ENCODE data around the gene LARGE1.

LARGE1 gene

DNA sequence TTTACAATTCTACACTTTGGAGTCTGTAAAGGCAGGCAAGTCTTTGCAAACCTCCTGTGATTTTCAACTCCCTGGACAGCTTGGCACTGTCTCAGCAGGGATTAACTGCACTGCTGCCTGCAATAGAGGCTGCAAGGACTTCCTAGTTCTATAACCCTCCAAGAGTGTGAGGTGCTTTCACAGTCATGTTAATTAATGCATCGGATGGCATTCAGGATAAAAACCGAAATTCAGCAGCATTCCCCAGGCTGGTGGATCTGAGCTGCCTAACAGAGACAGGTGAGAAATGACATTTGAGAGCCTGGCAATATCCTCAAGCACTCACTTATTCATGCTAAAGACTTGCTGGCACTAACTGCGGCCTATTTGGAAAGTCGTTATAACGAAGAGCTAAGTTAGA, 85.0 kb downstream of the LARGE1 start:
- Histone ChIP-seq H3K9ac (ENCODE audit: low read depth in 1 of 2, low read length in 2 of 2) (no peak overlapping the region), H3K4me3 (ENCODE audit: low read depth in 1 of 2, low read length in 2 of 2) (no peak overlapping the region), H3K9me3 (ENCODE audit: control insufficient read depth in 1 of 2, low read length in 2 of 2) (no peaks in the 10 kb centered on the region), H3K27ac (ENCODE audit: low read depth, low read length) (no peak overlapping the region), H3K36me3 (ENCODE audit: control insufficient read depth in 1 of 2, insufficient read depth in 2 of 2, low read length in 2 of 2) (no peaks in the 10 kb centered on the region), H3K4me1 (ENCODE audit: control insufficient read depth in 1 of 2, insufficient read depth in 2 of 2, low read length in 2 of 2) (peaks cover 7 to 10% of the 10 kb centered on the region in 2 donors), H3K27me3 (ENCODE audit: control insufficient read depth in 1 of 2, insufficient read depth in 2 of 2, low read length in 2 of 2) (no peaks in the 10 kb centered on the region)

DNA sequence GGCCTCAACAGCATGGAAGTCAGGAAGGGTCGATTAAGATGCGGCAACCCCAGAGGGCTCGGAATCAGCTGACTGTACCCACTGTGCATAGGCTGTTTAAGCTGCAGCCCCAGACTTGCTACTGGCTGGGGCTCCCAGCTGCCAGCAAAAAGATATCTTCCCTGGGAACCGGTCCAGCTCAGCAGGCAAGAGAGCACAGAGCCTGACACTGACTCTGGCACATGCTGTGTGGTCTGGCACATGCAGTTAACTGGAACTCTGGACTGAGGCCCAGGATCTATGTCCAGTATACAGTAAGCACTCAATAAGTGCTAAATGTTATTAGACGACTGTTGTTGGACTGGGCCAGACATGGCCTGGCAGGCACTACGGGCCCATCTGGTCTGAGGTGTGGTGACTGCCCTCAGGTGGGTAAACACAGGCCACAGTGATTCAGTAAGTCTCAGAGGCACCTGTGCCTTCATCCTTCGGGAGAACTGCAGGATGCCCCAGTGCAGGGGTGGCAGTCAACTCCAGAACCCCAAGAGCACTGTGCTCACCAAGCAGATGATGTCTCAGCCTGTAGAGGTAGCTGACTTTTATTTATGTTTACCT, 87.6 kb downstream of the LARGE1 start:
- H3K4me3 ChIP-seq (ENCODE audit: low read depth in 1 of 2, low read length in 2 of 2), result no peak overlapping the region

DNA sequence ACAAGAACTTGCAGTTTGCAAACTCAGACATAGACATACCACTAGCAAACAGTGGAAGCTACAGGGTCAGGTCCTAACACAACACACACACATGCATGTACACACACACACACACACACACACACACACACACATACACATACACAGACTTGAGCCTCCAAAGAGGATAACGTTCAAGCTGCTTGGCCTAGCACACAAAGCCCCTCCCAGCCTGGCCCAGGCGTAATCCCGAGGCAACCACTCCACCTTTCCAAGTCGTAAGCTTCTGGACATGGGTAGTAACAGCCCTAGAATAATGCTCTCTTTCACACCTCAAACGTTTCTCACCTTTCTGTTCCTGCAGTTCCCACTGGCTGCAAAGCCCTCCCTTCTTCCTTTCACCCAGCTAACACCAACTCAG, 88.6 kb downstream of the LARGE1 start:
- no peak overlapping the region for H3K9ac ChIP-seq (ENCODE audit: low read depth in 1 of 2, low read length in 2 of 2)

More for the DNA sequence above, 87.6 kb downstream of the LARGE1 start:
- Histone ChIP-seq H3K27ac (ENCODE audit: low read depth, low read length) (no peak overlapping the region), H3K4me1 (ENCODE audit: control insufficient read depth in 1 of 2, insufficient read depth in 2 of 2, low read length in 2 of 2) (peaks cover 8 to 10% of the 10 kb centered on the region in 2 donors), H3K27me3 (ENCODE audit: control insufficient read depth in 1 of 2, insufficient read depth in 2 of 2, low read length in 2 of 2) (no peaks in the 10 kb centered on the region), H3K9me3 (ENCODE audit: control insufficient read depth in 1 of 2, low read length in 2 of 2) (no peaks in the 10 kb centered on the region), H3K9ac (ENCODE audit: low read depth in 1 of 2, low read length in 2 of 2) (no peak overlapping the region), H3K36me3 (ENCODE audit: control insufficient read depth in 1 of 2, insufficient read depth in 2 of 2, low read length in 2 of 2) (no peaks in the 10 kb centered on the region)

DNA sequence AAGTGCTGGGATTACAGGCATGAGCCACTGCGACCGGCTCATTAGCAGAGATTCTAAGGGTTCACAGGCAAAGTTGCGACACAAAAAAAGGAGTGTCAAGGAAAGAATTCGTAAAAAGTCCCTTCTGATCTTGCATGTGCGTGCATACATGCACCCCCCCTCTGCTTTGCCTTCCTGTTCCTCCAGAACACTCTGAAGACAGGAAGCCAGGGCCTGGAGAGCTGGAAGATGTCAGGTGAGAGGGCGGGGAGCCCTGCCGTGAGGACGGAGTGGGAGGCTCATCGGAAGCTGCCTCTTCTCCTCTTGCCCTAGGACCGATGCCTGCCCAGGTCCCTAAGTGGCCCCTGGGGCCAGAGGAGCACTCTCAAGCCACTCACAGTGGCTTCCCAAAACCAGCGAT, 89.1 kb downstream of the LARGE1 start:
- Histone ChIP-seq H3K27ac (ENCODE audit: low read depth, low read length) (no peak overlapping the region), H3K9me3 (ENCODE audit: control insufficient read depth in 1 of 2, low read length in 2 of 2) (no peaks in the 10 kb centered on the region), H3K36me3 (ENCODE audit: control insufficient read depth in 1 of 2, insufficient read depth in 2 of 2, low read length in 2 of 2) (no peaks in the 10 kb centered on the region), H3K4me1 (ENCODE audit: control insufficient read depth in 1 of 2, insufficient read depth in 2 of 2, low read length in 2 of 2) (peaks cover 5 to 8% of the 10 kb centered on the region in 2 donors), H3K9ac (ENCODE audit: low read depth in 1 of 2, low read length in 2 of 2) (no peak overlapping the region), H3K27me3 (ENCODE audit: control insufficient read depth in 1 of 2, insufficient read depth in 2 of 2, low read length in 2 of 2) (no peaks in the 10 kb centered on the region), H3K4me3 (ENCODE audit: low read depth in 1 of 2, low read length in 2 of 2) (no peak overlapping the region)

More for the DNA sequence above, 88.6 kb downstream of the LARGE1 start:
- Histone ChIP-seq H3K36me3 (ENCODE audit: control insufficient read depth in 1 of 2, insufficient read depth in 2 of 2, low read length in 2 of 2) (no peaks in the 10 kb centered on the region), H3K4me3 (ENCODE audit: low read depth in 1 of 2, low read length in 2 of 2) (no peak overlapping the region), H3K27me3 (ENCODE audit: control insufficient read depth in 1 of 2, insufficient read depth in 2 of 2, low read length in 2 of 2) (no peaks in the 10 kb centered on the region), H3K9me3 (ENCODE audit: control insufficient read depth in 1 of 2, low read length in 2 of 2) (no peaks in the 10 kb centered on the region), H3K4me1 (ENCODE audit: control insufficient read depth in 1 of 2, insufficient read depth in 2 of 2, low read length in 2 of 2) (peaks cover 8 to 9% of the 10 kb centered on the region in 2 donors), H3K27ac (ENCODE audit: low read depth, low read length) (no peak overlapping the region)

DNA sequence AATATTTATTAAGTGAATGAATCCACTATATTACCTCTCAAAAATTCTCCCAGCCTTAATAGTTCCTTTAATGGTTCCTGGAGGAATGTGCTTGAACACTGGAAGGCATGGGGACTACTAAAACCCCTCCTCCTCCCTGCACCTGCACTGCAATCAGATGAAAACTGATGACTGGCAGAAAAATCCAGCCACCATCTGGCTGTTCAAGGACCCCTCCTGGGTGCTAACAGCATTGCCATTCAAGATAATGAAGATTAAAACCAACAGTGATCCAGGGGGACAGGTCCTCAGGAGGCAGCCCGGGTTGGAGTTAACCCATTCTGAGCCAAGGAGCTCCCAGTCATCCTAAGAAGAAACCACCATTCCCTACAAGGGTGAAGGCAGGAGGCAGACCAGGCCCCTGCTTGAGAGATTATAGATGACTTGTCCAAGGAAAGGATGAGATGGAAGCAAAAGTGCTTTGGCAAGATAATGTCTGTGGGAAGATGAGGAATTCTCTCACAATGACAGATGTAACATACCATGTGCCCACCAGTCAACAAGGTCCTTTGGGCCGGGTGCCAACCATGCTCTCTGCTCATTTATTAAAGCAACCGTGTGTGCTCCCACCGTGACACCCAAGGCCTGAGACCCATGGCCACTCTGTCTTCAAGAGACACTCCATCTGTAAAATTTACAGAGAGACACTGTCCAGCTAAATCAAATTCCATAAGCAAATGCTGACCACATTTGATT, 90.6 kb downstream of the LARGE1 start:
- Histone ChIP-seq H3K27me3 (ENCODE audit: control insufficient read depth in 1 of 2, insufficient read depth in 2 of 2, low read length in 2 of 2) (no peaks in the 10 kb centered on the region), H3K9ac (ENCODE audit: low read depth in 1 of 2, low read length in 2 of 2) (no peak overlapping the region), H3K4me1 (ENCODE audit: control insufficient read depth in 1 of 2, insufficient read depth in 2 of 2, low read length in 2 of 2) (peaks cover 0 to 4% of the 10 kb centered on the region in 2 donors), H3K4me3 (ENCODE audit: low read depth in 1 of 2, low read length in 2 of 2) (no peak overlapping the region), H3K36me3 (ENCODE audit: control insufficient read depth in 1 of 2, insufficient read depth in 2 of 2, low read length in 2 of 2) (no peaks in the 10 kb centered on the region), H3K27ac (ENCODE audit: low read depth, low read length) (no peak overlapping the region), H3K9me3 (ENCODE audit: control insufficient read depth in 1 of 2, low read length in 2 of 2) (no peaks in the 10 kb centered on the region)

DNA sequence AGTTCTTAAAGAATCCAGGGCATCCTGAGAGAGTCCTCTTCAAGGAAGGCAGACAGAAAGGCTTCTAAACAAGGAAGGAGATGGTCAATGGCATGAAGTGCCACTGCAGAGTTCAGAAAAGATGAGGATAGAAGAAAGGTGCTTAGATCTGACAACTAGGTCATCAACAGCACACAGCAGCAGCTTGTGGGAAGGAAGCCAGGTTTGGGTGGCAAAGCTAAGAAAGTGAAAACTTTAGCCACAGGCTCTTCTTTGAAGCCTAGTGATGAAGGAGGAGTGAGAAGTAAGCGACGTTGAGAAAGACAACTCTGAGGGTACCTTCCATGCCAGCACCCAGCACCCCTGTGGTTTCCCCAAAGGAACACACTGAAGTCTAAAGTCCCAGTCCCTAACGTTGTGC, 92.0 kb downstream of the LARGE1 start:
- Histone ChIP-seq H3K9me3 (ENCODE audit: control insufficient read depth in 1 of 2, low read length in 2 of 2) (no peaks in the 10 kb centered on the region), H3K36me3 (ENCODE audit: control insufficient read depth in 1 of 2, insufficient read depth in 2 of 2, low read length in 2 of 2) (no peaks in the 10 kb centered on the region), H3K27ac (ENCODE audit: low read depth, low read length) (no peak overlapping the region), H3K27me3 (ENCODE audit: control insufficient read depth in 1 of 2, insufficient read depth in 2 of 2, low read length in 2 of 2) (no peaks in the 10 kb centered on the region), H3K4me1 (ENCODE audit: control insufficient read depth in 1 of 2, insufficient read depth in 2 of 2, low read length in 2 of 2) (peaks cover 0 to 4% of the 10 kb centered on the region in 2 donors), H3K4me3 (ENCODE audit: low read depth in 1 of 2, low read length in 2 of 2) (no peak overlapping the region), H3K9ac (ENCODE audit: low read depth in 1 of 2, low read length in 2 of 2) (no peak overlapping the region)

DNA sequence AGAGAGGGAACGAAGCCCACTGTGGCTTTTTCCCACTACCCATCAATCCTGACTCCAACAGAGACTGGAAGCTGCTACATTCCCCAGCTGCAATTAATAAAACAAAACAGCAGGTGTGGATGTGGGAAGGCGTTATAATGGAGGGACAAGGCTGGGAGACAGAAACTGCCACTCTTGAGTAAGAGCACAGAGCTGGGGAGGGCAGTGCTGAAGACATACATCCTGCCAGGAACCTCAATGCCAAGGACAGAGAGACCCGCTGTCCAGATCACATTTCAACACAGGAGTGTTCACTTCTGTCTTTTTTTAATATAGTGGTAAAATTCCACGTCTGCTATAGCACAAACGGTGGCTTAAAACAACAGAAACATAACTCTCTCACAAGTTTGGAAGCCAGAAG, 94.5 kb downstream of the LARGE1 start:
- H3K27ac ChIP-seq (ENCODE audit: low read depth, low read length), result no peak overlapping the region

DNA sequence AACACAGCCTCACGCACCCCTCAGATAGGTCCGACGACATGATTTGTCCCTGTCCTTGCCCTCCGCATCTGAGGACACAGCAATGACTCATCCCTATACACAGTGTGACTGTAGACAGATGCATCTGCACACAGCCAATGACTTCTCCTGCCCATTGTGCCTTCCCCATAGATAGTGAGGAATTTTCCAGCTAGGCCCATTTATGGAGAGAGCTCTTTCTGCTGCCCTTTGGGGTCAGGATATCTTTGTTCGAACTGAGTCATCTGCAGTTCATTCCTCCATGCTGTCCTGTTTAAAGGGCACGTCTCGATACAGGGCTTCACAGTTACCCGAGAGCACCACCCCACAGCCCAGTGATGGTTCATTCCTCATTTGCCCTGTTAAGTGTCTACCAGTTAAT, 96.7 kb downstream of the LARGE1 start:
- Histone ChIP-seq H3K27ac (ENCODE audit: low read depth, low read length) (no peak overlapping the region), H3K9ac (ENCODE audit: low read depth in 1 of 2, low read length in 2 of 2) (no peak overlapping the region), H3K36me3 (ENCODE audit: control insufficient read depth in 1 of 2, insufficient read depth in 2 of 2, low read length in 2 of 2) (no peaks in the 10 kb centered on the region), H3K4me3 (ENCODE audit: low read depth in 1 of 2, low read length in 2 of 2) (no peak overlapping the region), H3K9me3 (ENCODE audit: control insufficient read depth in 1 of 2, low read length in 2 of 2) (no peaks in the 10 kb centered on the region), H3K4me1 (ENCODE audit: control insufficient read depth in 1 of 2, insufficient read depth in 2 of 2, low read length in 2 of 2) (no peaks in the 10 kb centered on the region), H3K27me3 (ENCODE audit: control insufficient read depth in 1 of 2, insufficient read depth in 2 of 2, low read length in 2 of 2) (no peaks in the 10 kb centered on the region)

More for the DNA sequence above, 94.5 kb downstream of the LARGE1 start:
- no peak overlapping the region for H3K9ac ChIP-seq (ENCODE audit: low read depth in 1 of 2, low read length in 2 of 2)
- no peak overlapping the region for H3K4me3 ChIP-seq (ENCODE audit: low read depth in 1 of 2, low read length in 2 of 2)
- H3K9me3 ChIP-seq (ENCODE audit: control insufficient read depth in 1 of 2, low read length in 2 of 2), result no peaks in the 10 kb centered on the region
- no peaks in the 10 kb centered on the region for H3K36me3 ChIP-seq (ENCODE audit: control insufficient read depth in 1 of 2, insufficient read depth in 2 of 2, low read length in 2 of 2)
- peaks cover 0 to 4% of the 10 kb centered on the region in 2 donors for H3K4me1 ChIP-seq (ENCODE audit: control insufficient read depth in 1 of 2, insufficient read depth in 2 of 2, low read length in 2 of 2)
- H3K27me3 ChIP-seq (ENCODE audit: control insufficient read depth in 1 of 2, insufficient read depth in 2 of 2, low read length in 2 of 2), result no peaks in the 10 kb centered on the region

DNA sequence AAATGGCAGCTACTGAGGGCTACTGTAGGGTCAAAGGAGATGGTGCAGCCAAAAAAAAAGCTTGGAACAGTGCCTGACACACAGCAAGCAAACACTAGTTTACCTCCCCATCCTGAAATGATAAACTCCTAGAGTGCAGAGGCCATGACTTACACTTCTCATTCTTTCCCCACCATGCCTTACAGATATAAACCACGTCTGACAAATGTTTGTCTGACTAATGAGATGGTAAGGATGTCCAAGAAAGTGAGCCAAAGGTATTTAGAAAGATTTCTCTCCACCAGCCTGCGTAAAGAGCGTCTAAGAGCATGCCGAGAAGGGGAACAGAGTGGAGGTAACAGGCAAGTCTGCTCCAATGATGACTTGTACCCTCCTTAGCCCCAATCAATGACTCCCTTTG, 99.0 kb downstream of the LARGE1 start:
- Histone ChIP-seq H3K9me3 (ENCODE audit: control insufficient read depth in 1 of 2, low read length in 2 of 2) (no peaks in the 10 kb centered on the region), H3K27ac (ENCODE audit: low read depth, low read length) (no peak overlapping the region), H3K4me1 (ENCODE audit: control insufficient read depth in 1 of 2, insufficient read depth in 2 of 2, low read length in 2 of 2) (no peaks in the 10 kb centered on the region), H3K36me3 (ENCODE audit: control insufficient read depth in 1 of 2, insufficient read depth in 2 of 2, low read length in 2 of 2) (no peaks in the 10 kb centered on the region), H3K9ac (ENCODE audit: low read depth in 1 of 2, low read length in 2 of 2) (no peak overlapping the region), H3K27me3 (ENCODE audit: control insufficient read depth in 1 of 2, insufficient read depth in 2 of 2, low read length in 2 of 2) (no peaks in the 10 kb centered on the region), H3K4me3 (ENCODE audit: low read depth in 1 of 2, low read length in 2 of 2) (no peak overlapping the region)

DNA sequence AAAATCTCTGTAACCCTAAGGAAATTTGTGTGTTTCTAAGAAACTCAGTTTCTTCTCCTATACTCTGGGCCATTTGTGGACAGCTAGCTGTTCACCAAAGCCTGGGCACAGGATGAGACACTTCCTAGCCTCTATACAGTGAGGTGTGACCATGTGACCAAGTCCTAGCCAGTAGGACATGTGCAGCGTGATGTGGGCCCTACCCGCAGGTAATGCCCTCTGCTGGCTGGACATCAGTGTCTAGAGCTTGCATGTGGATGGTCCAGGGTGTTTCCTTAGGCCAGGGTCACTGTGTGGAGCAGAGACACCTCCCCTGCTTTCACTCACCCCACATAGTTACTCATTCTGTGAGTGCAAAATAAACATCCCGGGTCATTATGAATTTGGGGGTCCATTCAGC, 100.5 kb downstream of the LARGE1 start:
- Histone ChIP-seq H3K36me3 (ENCODE audit: control insufficient read depth in 1 of 2, insufficient read depth in 2 of 2, low read length in 2 of 2) (no peaks in the 10 kb centered on the region), H3K27me3 (ENCODE audit: control insufficient read depth in 1 of 2, insufficient read depth in 2 of 2, low read length in 2 of 2) (no peaks in the 10 kb centered on the region), H3K4me1 (ENCODE audit: control insufficient read depth in 1 of 2, insufficient read depth in 2 of 2, low read length in 2 of 2) (no peaks in the 10 kb centered on the region), H3K27ac (ENCODE audit: low read depth, low read length) (no peak overlapping the region), H3K9me3 (ENCODE audit: control insufficient read depth in 1 of 2, low read length in 2 of 2) (no peaks in the 10 kb centered on the region), H3K4me3 (ENCODE audit: low read depth in 1 of 2, low read length in 2 of 2) (no peak overlapping the region), H3K9ac (ENCODE audit: low read depth in 1 of 2, low read length in 2 of 2) (no peak overlapping the region)

Data from duodenal mucosa (tissue), 2 donors.